H1 (cell line): Measurements from ENCODE around the gene FAM120A.

Experiments
- CBX5 ChIP-seq: fragments of 300-800, 300-1000 bp; sonication (generic); IDR thresholded peaks from 2 replicates; pipeline ENCODE4 v1.7.1; 2016; ENCODE audit warnings: antibody characterized with exemption, low read length, low read depth
- NRF1 ChIP-seq: IDR thresholded peaks from 2 replicates; pipeline ENCODE4 v1.6.1; 2011; ENCODE audit warnings: mild to moderate bottlenecking, low read depth, low read length, improper control_type of control experiment
- SRF ChIP-seq: IDR thresholded peaks from 2 replicates; pipeline ENCODE4 v1.6.1; 2011; ENCODE audit warnings: mild to moderate bottlenecking, low read depth, low read length, moderate library complexity
- TCF12 ChIP-seq: IDR thresholded peaks from 2 replicates; pipeline ENCODE4 v1.6.1; 2011; ENCODE audit warnings: low read depth, mild to moderate bottlenecking, low read length
- TF ChIP-seq, protein P1 (sequence below), 3 experiments: IDR thresholded peaks; 1 replicate in 2 of 3; 2 replicates in 1 of 3; pipeline versions ENCODE4 v1.5.1 to v1.6.1; 2011; ENCODE audit warnings: low read length in 3 of 3, mild to moderate bottlenecking in 3 of 3, inconsistent platforms in 2 of 3, low read depth in 1 of 3, moderate library complexity in 1 of 3; ENCODE audit not compliant: insufficient read depth in 1 of 3; ENCODE audit errors: control extremely low read depth in 1 of 3

DNA sequence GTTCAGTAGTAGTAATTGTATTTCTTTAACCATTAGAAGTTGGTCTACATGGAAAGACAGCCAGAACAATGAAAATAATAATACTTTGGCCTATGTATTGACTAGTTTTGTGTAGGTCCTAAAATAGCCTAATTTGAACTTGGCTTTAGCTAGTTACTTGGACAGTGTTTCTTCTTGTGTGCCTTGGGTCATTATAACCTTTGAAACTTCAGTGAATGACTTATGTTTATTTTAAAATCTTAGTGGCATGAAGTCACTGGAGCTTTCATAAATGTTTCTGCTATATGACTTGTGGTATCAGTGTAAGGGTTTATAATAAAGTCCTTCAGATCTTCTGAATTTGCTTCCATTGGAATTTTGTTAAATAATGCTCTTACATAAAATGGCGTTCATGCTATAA lies 4.5 kb downstream of the FAM120A start:
- TF ChIP-seq SRF (no peak), CBX5 (no peak), TCF12 (no peak), NRF1 (no peak)
- TF ChIP-seq, protein P1, sequence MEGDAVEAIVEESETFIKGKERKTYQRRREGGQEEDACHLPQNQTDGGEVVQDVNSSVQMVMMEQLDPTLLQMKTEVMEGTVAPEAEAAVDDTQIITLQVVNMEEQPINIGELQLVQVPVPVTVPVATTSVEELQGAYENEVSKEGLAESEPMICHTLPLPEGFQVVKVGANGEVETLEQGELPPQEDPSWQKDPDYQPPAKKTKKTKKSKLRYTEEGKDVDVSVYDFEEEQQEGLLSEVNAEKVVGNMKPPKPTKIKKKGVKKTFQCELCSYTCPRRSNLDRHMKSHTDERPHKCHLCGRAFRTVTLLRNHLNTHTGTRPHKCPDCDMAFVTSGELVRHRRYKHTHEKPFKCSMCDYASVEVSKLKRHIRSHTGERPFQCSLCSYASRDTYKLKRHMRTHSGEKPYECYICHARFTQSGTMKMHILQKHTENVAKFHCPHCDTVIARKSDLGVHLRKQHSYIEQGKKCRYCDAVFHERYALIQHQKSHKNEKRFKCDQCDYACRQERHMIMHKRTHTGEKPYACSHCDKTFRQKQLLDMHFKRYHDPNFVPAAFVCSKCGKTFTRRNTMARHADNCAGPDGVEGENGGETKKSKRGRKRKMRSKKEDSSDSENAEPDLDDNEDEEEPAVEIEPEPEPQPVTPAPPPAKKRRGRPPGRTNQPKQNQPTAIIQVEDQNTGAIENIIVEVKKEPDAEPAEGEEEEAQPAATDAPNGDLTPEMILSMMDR (IDR thresholded peaks at IDR 0.05; ENCODE audit: control extremely low read depth in 1 of 3, insufficient read depth in 1 of 3, low read depth in 1 of 3, low read length in 3 of 3): no peak
